T-helper 22 cell (primary cell): ENCODE measurements around the gene PRRC2B.

Experiments used
- DNase-seq: peaks from one replicate; pipeline ENCODE4 v3.0.0-alpha.2; 2020; ENCODE audit warnings: low read depth

The PRRC2B gene

DNA sequence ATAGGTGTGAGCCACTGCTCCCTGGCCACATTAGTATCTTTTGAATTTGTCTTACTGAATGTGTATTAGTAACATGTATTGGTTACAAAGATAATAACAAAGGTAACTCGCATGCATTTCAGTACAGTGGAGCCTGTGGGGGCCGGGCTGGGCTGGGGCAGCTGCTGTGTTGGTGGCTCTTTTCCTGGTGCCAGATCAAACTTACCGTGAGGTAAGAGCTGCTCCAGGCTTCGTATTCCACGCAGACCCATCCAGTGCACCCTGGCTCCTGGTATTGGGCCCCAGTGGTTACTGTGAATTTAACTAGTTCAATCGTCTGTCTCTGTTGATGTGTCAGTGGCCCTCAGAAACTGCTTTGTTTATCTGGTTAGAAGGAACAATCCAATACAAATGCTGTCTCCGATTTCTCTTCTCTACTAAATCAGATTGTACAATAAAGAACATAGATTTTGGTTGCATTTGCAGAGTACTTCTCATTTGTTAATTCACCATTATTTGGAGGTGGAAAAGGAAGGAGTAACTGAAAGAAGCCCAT lies 15.6 kb downstream of the PRRC2B start:
- no peak for DNase-seq

DNA sequence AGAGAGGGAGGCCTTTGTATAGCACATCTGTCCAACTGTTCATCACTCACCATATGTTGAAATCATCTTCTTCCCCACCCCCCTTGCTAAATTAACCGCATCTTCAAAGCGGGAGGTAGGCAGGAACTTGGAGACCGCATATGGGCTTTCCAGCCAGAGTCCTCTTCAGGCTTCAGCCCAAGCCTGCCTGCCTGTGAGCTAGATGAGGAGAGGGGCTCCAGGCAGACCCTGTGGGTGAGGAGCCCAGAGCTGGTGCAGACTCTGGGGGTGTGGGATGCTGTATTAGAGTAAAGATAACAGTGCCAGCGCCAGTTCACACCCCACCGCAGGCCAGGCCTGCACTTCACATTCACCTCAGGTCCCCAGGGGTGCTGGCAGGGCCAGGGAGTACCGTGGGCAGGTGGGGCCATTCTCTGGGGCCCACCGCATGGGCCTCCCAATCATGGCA lies 16.2 kb downstream of the PRRC2B start:
- peak; percentile 36 for DNase-seq

DNA sequence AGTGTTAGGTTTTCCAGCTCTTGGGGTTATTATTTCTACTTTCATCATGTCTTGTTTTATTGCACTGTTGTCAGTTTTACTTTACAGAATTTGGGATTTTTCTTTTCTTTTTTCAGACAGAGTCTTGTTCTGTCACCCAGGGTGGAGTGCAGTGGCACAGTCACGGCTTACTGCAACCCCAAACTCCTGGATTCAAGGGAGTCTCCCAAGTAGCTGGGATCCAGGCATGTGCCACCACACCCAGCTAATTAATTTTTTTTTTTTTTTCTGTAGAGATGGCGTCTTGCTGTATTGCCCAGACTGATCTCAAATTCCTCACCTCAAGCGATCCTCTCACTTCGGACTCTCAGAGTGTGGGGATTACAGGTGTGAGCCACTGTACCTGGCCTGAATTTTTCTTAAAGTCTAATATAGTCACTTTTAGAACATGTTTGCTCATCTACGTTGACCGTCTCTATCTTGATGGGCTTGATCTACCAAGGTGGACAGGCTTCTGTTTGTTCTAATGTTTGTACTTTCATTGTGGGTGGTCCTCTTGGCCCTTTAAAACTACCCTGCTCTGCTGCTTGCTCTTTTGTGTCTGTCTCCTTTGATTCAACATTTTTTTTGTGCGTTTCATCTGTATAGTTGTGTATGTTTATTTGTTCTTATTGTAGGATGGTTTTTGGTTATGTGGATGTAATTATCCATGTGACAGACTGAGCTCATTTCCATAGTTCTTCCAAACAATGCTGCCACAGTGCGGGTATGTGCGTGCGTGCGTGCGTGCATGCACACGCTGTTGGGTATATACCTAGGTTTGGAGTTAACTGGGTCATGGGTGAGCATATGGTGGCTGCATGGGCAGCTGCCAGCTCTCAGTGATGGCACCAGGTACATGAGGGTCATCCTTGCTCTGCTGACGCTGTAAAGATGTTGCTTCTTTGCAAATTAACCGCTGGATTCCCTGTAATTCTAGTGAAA lies 18.1 kb downstream of the PRRC2B start:
- DNase-seq, result no peak

DNA sequence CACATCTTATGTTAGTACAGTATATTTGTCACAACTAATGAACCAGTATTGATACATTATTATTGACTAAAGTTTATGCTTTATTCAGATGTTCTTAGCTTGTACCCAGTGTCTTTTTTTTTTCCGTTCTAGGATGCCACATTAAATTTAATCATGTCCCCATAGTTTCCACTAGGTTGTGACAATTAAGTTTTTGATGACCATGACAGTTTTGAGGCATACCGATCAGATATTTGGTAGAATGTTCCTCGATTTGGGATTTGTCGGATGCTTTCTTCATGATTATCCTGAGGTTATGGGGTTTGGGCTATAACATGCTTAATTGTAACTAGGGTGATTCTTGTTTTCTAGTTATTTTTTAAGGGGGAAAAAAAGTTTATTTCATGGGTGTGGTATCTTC lies 22.6 kb downstream of the PRRC2B start:
- DNase-seq, result no peak

DNA sequence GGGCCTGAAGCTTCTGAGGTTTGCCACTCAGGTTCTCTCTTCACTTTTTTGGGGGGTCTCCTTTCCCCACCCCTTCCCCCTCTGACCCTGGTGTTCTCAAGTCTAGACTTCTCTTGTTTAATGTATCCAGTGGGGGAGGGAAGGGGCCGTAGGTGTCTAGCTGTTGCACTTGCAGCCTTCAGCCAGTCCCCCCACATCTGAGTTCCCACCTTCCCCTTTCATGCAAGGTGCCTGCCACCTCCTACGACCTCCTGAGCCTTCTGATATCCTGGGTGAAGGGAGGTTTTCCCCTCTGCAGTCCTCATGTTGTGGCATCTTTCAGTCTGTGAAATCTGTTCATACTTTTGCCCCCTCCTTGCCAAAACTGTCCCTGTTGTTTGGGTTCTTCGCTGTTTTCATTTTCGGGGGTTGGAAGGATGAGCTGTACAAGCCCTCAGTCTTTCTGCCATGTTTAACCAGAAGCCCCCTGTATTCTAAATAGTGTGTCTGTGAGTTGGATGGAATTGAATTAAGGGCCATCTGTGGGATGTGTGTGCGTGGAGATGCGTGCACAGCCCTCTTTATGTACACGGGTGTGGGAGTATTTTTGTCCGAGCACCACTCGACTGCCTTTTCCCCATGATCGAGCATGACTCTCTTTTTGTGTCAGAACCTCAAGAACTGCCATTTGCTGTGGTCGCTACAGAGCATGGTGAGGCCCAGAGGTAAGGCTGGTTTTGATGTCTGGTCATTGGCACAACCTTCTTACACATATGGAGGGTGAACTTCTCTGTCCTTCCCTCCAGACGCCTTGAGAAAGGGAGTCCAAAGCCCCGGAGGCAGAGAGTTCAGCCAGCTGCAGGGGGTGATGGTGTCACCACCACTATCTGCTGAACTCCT lies 23.6 kb downstream of the PRRC2B start:
- DNase-seq, result no peak

DNA sequence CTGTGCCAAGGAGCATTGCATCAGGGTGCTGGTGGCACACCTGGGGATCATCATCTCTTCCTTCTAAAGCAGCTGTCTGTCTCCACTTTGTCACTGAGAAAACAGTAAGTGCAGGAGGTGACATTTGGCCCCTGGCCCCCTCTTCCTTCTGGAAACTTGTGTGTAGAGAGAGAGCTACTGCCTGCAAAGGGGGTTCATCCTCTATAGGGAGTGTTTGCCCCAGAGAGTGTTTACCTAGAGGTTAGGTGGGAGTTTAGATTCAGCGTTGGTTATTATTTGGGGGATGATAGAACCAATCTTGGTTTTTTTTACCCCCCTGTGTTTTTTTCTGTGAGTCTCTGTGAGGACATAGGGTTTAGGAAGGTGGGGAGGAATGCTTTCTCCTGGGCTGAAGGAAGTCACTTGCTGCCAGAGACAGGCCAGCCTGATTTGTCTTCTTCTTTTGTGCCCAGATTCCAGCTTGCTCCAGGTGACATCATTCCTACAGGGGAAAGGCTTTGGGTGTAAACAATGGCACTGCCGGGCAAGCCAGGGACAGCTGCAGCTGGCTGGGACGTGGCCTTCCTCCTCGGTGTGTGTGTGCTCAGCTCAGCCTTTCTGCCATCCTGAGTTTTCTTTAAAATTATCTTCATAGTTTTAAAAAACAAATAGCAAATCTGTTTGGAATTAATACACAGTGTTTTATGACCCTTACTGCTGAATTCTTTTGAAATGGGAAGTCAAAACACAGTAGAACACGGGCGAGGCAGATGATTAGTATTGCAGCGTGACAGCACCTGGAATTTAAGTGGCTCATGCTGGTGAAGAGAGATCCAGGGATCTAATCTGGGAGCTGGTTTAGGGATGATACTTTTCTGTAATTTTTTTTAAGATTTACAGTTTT lies 24.5 kb downstream of the PRRC2B start:
- no peak for DNase-seq

DNA sequence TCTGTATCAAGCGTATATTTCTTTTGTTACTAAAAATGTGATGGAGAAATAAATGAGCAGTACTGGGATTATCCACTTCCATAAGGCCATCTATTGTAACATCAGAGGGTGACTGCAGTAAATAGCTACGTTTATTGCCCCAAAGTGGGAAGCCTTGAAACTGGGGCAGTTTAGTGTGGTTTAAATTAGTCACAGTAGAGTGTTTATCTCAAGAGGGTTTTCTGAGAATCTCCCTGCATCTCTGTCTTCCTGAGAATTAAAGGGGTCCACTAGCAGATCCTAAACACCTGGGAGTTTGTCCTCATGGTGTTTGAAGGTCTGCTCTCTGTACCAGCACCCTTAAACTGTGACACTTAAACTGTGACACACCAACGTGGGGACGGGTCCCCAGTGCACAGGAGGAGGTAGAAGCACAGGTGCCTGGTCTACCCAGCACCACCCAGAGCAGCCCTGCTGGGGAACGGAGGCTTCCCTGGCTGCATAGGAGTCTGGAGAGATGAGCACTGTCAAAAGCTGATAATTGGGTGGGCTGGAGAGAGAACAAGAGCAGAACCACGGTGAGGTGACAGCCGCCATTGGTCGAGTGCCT lies 25.2 kb downstream of the PRRC2B start:
- DNase-seq, result no peak

DNA sequence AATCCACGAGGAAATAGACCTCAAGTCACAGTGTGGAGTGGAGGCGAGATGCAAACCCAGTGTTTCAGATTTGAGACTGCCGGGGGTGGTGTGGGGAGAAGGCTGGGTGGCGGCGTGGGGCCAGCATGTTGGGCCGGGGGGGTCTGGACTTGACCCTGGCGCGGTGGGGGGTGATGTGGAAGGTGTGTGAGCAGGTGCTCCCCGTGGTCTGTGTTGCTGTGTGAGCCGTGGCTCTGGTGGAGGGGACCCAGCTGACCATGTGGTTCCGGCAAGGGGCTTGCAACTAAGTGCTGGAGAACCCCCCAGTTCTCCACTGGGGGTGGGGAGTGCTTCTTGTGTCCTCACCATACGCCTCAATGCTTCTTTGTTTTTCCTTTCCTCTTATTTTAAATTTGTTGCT lies 25.8 kb downstream of the PRRC2B start:
- DNase-seq, result no peak

DNA sequence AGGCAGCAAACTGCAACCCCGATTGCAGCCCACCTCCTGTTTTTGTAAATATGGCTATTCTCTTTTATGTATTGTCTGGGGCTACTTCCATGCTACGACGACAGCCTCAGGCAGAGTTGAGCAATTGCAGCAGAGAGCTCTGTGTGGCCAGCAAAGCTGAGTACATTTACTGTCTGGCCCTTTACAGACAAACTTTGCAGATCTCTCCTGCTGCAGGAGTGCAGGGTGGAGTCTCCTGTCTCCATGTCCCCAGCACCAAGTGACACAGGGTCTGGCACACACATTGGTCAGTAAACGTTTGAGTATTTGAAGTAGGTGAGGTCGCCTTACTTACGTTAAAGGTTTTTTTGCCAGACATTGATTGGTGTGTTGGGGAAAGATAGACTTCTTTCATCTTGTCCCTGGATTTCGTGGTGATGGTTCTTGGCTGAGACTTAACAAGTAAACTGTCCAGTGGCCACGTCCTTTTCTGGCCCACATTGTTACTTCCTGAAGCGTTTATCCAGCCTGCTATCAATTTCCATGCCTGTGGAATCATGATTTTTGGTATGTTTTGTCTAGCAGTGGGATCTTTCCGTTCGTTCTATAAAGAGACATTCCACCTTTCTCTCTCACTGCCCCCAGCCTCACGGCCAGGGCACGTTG lies 27.2 kb downstream of the PRRC2B start:
- DNase-seq, result no peak

DNA sequence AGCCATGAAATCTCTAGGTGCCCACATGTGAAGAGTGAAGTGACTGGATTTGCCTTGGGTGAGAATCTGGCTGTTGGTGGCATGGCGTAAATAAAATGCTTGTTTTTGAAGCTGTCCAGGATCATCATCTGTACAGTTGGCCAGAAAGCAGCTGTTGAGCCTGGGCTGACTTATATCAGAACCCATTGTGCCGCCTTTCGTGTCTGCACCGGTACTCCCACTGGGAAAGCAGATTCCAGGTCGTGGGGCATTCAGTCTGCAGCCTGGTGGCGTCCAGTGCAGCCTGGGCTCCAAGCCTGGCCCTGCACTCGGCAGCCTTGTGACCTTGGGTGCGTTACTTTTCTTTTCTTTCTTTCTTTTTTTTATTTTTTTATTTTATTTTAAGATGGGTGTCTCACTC lies 27.8 kb downstream of the PRRC2B start:
- no peak for DNase-seq

DNA sequence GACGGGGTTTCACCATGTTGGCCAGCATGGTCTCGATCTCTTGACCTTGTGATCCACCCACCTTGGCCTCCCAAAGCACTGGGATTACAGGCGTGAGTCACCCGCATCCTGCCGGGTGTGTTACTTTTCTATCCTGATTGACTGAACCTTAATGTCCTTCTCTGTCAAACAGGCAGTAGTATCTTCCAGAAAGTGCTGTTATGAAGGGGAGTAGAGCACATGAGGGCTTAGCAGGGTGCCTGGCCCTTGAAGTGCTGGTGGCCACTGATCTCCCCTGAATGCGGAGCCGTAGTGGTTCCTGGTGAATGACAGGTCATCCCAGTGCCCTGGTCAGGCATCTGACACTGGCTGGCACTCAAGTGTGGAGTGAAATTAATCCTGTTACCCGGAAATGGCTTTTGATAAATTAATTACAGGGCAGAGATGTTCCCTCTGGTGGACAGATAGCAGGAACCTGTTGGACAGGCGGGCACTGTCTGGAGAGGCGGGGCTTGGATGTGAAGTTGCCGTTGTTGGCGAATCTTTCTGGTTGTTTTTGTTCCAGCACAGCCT lies 28.4 kb downstream of the PRRC2B start:
- no peak for DNase-seq

DNA sequence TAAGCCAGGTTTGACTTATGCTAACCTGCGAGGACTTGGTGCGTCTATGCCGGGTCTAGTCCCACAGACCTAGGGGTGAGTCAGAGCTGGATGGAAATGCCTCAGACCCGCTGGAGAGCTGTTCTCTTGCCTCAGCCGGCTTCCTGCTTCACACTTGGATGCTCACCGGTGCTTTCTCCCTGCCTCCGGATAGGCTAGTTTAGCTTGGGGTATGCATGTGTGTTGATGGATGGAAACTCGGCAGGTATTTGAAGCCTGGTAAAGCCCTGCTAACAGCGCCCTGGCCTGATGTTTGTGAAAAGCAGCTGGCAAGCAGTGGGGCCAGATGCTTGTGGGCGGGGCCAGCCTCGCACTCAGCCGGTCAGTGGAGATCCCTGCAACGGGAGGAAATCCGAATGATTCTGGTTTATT lies 29.3 kb downstream of the PRRC2B start:
- DNase-seq, result no peak

DNA sequence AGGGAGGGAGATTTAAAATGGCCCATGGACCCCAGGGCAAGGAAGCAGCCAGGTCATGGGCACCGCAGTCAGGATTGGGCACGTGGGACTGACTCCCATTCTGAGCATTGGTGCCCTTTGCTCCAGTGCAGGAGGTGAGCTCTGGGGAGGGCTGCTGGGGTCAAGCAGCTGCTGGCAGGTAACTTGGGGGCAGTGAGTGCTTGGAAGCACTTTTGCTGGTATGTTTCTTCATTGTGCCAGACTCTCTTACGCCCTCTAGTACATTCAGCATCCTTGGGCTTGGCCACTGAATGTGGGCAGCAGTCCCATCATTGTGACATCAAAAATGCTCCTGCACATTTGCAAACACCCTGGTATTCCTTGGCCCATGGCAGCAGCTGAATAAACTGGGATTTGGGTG lies 32.7 kb downstream of the PRRC2B start:
- no peak for DNase-seq

DNA sequence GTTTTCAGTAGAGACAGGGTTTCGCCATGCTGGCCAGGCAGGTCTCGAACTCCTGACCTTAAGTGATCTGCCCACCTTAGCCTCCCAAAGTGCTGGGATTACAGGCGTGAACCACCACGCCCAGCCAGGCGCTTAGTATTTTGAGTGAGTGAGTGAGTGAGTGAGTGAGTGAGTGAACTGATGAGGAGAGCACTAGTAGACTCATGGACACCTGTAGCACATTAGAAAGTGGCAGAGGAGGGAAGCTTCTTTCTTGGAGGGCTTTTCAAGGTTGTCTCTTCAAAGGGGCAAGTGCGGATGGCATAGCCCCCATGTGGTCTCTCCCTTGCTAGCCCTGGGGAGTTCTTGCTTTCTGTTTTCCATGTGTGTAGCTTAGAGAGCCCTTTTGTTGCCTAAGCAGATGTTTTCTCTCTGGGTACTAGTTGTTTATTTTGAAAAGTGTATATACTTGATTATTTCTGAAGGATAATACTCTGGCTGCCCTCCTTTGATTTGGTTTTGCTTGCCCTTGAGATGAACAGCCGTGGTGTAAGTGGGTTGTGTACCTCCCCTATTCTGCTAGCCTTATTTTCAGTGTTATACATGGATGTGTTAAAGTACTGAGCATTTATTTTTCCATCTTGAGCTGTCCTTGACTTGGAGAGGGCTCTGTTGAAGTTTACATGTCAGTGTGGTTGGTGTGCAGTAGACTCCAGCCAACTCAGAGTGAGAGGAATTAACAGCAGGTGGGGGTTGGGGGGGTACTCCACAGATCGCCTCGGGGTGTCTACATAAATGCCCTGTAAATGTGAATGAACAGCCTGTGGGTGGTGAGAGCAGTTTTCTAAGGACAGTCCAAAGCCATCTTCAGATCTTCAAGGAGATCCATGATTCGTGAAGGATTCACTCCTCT lies 35.5 kb downstream of the PRRC2B start:
- DNase-seq, result no peak

DNA sequence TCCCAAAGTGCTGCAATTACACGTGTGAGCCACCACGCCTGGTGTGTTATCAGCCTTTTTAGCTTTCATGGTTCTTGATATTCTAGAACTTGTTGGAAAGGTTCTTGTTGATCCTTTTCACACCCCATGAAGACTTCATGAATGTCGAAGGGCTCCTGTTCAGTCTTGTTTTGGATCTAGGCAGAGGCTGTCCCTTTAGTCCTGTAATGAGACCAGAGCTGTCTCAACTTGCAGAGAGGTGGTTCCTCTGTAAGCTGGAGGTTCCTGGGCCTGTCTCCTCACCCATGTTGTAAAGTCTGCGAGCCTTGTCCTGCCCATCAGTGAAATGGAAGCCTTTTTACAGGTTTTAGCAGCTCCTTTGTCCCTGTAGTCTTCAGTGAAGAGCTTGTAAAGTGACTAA lies 38.2 kb downstream of the PRRC2B start:
- DNase-seq, result no peak

DNA sequence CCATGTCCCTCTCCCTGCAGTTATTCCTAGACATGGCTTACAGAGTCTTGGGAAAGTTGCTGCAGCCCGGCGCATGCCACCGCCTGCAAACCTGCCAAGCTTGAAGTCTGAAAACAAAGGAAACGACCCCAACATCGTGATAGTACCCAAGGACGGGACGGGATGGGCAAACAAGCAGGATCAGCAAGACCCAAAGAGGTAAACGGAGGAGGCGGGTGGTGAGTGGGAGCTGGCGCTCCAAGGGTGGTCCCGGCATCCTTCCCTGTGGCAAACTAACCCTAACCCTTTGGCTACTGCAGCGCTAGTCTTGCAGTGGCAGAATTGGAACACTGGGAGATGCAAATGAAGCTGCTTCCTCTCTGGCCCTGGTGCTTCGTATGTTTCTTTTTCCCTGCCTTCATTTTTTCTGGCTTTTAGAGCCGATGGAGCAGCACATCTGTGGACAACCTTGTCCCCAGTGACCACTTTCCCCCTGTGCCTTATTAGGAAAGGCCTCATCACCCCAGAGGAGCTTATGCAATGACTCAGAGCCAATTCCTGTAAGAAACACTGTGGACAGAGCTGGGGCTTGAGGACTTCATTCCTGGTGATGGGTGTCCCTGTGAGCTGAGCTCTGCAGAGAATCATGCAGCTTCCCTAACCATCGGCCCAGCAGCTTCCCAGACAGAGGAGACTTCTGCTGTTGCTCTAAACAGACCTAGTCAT lies 38.9 kb downstream of the PRRC2B start:
- no peak for DNase-seq

DNA sequence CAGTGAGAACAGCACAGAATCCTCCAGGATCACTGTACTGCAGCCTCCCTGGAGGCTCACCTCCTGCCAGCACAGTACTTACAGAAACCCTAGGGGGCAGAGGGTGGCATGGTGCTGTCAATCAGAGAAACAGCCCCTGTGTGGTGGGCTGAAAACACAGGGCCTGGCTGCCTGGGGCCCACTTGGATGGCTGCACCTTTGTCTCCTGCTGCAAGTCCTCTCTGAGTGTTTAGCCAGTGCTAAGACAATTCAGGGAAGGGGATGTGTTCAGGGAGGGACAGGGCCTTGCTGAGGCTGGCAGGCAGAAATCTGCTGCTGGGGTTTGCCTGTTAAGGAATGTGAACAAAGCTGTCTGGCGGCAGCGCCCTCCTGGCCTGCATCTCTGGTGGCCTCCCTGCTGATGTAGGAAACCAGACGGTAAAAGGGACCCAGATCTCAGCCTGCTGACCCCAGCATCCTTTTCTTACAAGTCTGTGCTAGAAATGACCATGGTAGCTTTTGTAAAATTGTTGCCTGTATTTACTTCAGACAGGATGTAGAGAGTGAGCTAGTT lies 39.5 kb downstream of the PRRC2B start:
- no peak for DNase-seq

DNA sequence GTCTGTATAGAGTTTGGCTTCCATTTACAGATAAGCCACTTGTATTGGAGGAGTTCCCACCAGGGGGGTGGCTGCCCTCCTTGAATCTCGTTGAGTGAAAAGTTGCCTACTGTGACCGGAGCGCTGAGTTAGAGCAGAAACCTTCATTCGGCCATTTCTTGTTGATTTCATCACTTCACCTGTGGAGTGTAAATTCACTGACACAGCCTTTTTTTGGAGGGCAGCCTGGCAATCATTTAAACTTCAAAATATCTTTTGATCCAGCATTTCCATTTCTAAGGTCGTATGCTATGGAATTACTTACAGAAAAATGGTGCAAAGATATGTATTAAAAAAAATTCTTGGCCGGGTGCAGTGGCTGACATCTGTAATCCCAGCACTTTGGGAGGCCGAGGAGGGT lies 40.8 kb downstream of the PRRC2B start:
- no peak for DNase-seq
